Neural progenitor cell (in vitro differentiated cells): Measurements from ENCODE around the gene EFCAB6. TPM values are rescaled to one million over a fixed set of nuclear protein-coding genes. Genes with fewer than 3 reads are reported as not detected.

Experiments used
- DNase-seq: peaks from one replicate; pipeline ENCODE4 v3.0.0-alpha.2; 2016; ENCODE audit warnings: low spot score
- H2AFZ ChIP-seq: fragments of 200-600 bp; sonication (generic); replicated peaks from 2 replicates; pipeline ENCODE4 v1.6.1; 2016; ENCODE audit warnings: antibody characterized with exemption
- H3F3A ChIP-seq: fragments of 200-600 bp; sonication (generic); 2 replicates; pipeline ENCODE4 v1.6.1; 2016; ENCODE audit warnings: antibody characterized with exemption, low read depth
- H3K27ac ChIP-seq: fragments of 200-600 bp; sonication (generic); 2 replicates; pipeline ENCODE4 v1.5.1; 2016; ENCODE audit warnings: mild to moderate bottlenecking
- H3K27me3 ChIP-seq: fragments of 200-600 bp; sonication (generic); 2 replicates; pipeline ENCODE4 v1.6.1; 2016; ENCODE audit warnings: mild to moderate bottlenecking, moderate library complexity
- H3K36me3 ChIP-seq: fragments of 200-600 bp; sonication (generic); 2 replicates; pipeline ENCODE4 v1.5.1; 2016
- H3K4me1 ChIP-seq: fragments of 200-600 bp; sonication (generic); 2 replicates; pipeline ENCODE4 v1.6.1; 2016; ENCODE audit warnings: mixed run types
- H3K4me2 ChIP-seq: fragments of 200-600 bp; sonication (generic); 2 replicates; pipeline ENCODE4 v1.6.1; 2016
- H3K4me3 ChIP-seq: fragments of 200-600 bp; sonication (generic); 2 replicates; pipeline ENCODE4 v1.5.1; 2016
- H3K79me2 ChIP-seq: fragments of 200-600 bp; sonication (generic); 2 replicates; pipeline ENCODE4 v1.6.1; 2016; ENCODE audit warnings: low read depth
- H3K9ac ChIP-seq: fragments of 200-600 bp; sonication (generic); 2 replicates; pipeline ENCODE4 v1.6.1; 2016
- H3K9me3 ChIP-seq: fragments of 200-600 bp; sonication (generic); 2 replicates; pipeline ENCODE4 v1.5.1; 2016; ENCODE audit warnings: low read depth
- H4K20me1 ChIP-seq: fragments of 200-600 bp; sonication (generic); 2 replicates; pipeline ENCODE4 v1.6.1; 2016; ENCODE audit warnings: low read depth
- H3K27ac Mint-ChIP-seq: 3 replicates; pipeline ENCODE4 v1.8.0; 2021; ENCODE audit warnings: mixed read lengths
- H3K27me3 Mint-ChIP-seq: 2 replicates; pipeline ENCODE4 v1.8.0; 2022; ENCODE audit warnings: low read depth, mild to moderate bottlenecking, inconsistent platforms, moderate library complexity, mixed read lengths; ENCODE audit not compliant: insufficient read depth
- H3K36me3 Mint-ChIP-seq: 3 replicates; pipeline ENCODE4 v1.8.0; 2021; ENCODE audit warnings: mixed read lengths
- H3K4me1 Mint-ChIP-seq: 3 replicates; pipeline ENCODE4 v1.8.0; 2021; ENCODE audit warnings: mixed read lengths
- H3K4me3 Mint-ChIP-seq: 3 replicates; pipeline ENCODE4 v1.8.0; 2021; ENCODE audit warnings: mild to moderate bottlenecking, moderate library complexity, mixed read lengths
- H3K9me3 Mint-ChIP-seq: 3 replicates; pipeline ENCODE4 v1.8.0; 2020; ENCODE audit warnings: mixed read lengths
- CTCF ChIP-seq: fragments of 200-600 bp; sonication (generic); IDR thresholded peaks from 2 replicates; pipeline ENCODE4 v1.5.1; 2017; ENCODE audit warnings: antibody characterized with exemption, mild to moderate bottlenecking
- EZH2 ChIP-seq: fragments of 200-600 bp; sonication (generic); IDR thresholded peaks from 2 replicates; pipeline ENCODE4 v1.6.1; 2017; ENCODE audit warnings: antibody characterized with exemption, mild to moderate bottlenecking, moderate library complexity
- EZH2phosphoT487 ChIP-seq: fragments of 200-600 bp; sonication (generic); IDR thresholded peaks from 2 replicates; pipeline ENCODE4 v1.6.1; 2017; ENCODE audit warnings: antibody characterized with exemption
- total RNA-seq: library from RNA; depleted of rRNA; stranded (reverse); fragments of >200 nt; gene quantifications from 2 replicates; pipeline ENCODE4 v1.2.3, GENCODE V29; 2015; ENCODE audit warnings: low replicate concordance

The EFCAB6 gene
- total RNA-seq, 1 donor from 2014 or later = 4.9 TPM

DNA sequence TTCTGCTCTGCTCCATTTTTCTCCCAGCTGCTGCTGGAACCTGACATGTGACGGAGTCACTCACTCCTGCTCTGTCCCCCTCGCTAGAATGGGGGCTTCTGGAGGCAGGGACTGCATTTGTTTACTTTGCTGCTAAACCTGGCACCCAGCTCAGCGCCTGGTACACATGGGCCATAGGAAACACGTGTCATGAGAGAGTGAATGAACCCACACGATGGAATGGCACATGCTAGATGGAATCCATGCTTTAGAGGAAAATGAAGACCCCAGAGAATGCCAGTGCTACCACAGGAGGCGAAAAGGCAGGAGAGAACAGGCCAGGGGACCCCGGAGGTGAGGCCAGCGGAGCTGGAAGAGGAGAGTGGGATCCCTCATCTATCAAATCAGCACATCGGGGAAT lies 239.4 kb downstream of the EFCAB6 start:
- H3K27ac ChIP-seq = no peak overlapping the region
- H3K27me3 Mint-ChIP-seq = peaks cover 9% of the 10 kb centered on the region
- peaks cover 18% of the 10 kb centered on the region for H3F3A ChIP-seq
- peaks cover 31% of the 10 kb centered on the region for H3K4me1 Mint-ChIP-seq
- no peaks in the 10 kb centered on the region for H3K36me3 ChIP-seq
- H2AFZ ChIP-seq = no peak overlapping the region
- peaks cover 14% of the 10 kb centered on the region for H3K4me1 ChIP-seq
- no peak overlapping the region for H3K9ac ChIP-seq
- TF ChIP-seq EZH2phosphoT487 (no peak), EZH2 (no peak), CTCF (no peak)
- H3K9me3 Mint-ChIP-seq = no peaks in the 10 kb centered on the region
- H3K27ac Mint-ChIP-seq = no peak overlapping the region
- H4K20me1 ChIP-seq = peaks cover 10% of the 10 kb centered on the region
- H3K79me2 ChIP-seq = no peaks in the 10 kb centered on the region
- H3K4me2 ChIP-seq = no peak overlapping the region
- H3K36me3 Mint-ChIP-seq = no peaks in the 10 kb centered on the region
- H3K4me3 Mint-ChIP-seq = no peak overlapping the region
- DNase-seq = no peak
- no peak overlapping the region for H3K4me3 ChIP-seq
- no peaks in the 10 kb centered on the region for H3K27me3 ChIP-seq
- no peaks in the 10 kb centered on the region for H3K9me3 ChIP-seq

DNA sequence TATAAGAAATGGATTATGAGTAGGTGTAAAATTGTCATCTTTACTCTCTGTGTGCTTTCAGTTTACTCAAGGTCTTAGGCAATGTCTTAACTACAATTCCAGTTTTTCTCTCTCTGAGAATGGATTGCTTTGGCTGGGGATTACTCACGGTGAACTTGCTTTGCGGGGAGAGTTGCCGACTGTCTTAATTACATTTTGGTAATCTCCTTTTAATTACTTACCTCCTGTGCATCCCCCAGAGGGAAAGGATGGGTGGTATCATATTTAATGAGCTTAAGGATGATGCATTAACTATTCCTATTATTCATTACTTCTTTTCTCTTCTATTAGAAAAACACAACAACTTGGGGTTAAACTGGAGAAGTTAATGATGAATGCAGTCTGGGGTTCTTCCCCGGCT lies 240.9 kb downstream of the EFCAB6 start:
- peaks cover 7% of the 10 kb centered on the region for H3K27me3 Mint-ChIP-seq
- Histone ChIP-seq H3K4me1 (peaks cover 14% of the 10 kb centered on the region), H3K4me2 (peak overlapping the region; percentile 45), H4K20me1 (peaks cover 10% of the 10 kb centered on the region), H3K9ac (no peak overlapping the region), H3K27me3 (no peaks in the 10 kb centered on the region), H2AFZ (no peak overlapping the region), H3K27ac (no peak overlapping the region), H3K79me2 (no peaks in the 10 kb centered on the region), H3K4me3 (no peak overlapping the region), H3F3A (peaks cover 18% of the 10 kb centered on the region), H3K36me3 (no peaks in the 10 kb centered on the region), H3K9me3 (no peaks in the 10 kb centered on the region)
- H3K27ac Mint-ChIP-seq = peak overlapping the region; percentile 95
- no peaks in the 10 kb centered on the region for H3K36me3 Mint-ChIP-seq
- H3K4me3 Mint-ChIP-seq = peak overlapping the region; percentile 58
- H3K9me3 Mint-ChIP-seq = no peaks in the 10 kb centered on the region
- TF ChIP-seq EZH2 = no peak
- TF ChIP-seq CTCF = no peak
- no peak for TF ChIP-seq EZH2phosphoT487
- peak; percentile 32 for DNase-seq
- peaks cover 26% of the 10 kb centered on the region for H3K4me1 Mint-ChIP-seq

- no peaks in the 10 kb centered on the region for H3K9me3 ChIP-seq
- peak overlapping the region; percentile 45 for H3K4me2 ChIP-seq
- H3F3A ChIP-seq = peaks cover 18% of the 10 kb centered on the region
- H3K27me3 ChIP-seq = no peaks in the 10 kb centered on the region
- peak; percentile 33 for DNase-seq
- no peak overlapping the region for H3K9ac ChIP-seq
- no peak overlapping the region for H3K4me3 Mint-ChIP-seq
- TF ChIP-seq EZH2 = no peak
- TF ChIP-seq CTCF = no peak
- no peak for TF ChIP-seq EZH2phosphoT487
- H3K4me3 ChIP-seq = no peak overlapping the region
- no peaks in the 10 kb centered on the region for H3K36me3 Mint-ChIP-seq
- peaks cover 26% of the 10 kb centered on the region for H3K4me1 Mint-ChIP-seq
- peaks cover 7% of the 10 kb centered on the region for H3K27me3 Mint-ChIP-seq
- no peak overlapping the region for H3K27ac ChIP-seq
- H4K20me1 ChIP-seq = peaks cover 10% of the 10 kb centered on the region
- no peak overlapping the region for H2AFZ ChIP-seq
- peaks cover 14% of the 10 kb centered on the region for H3K4me1 ChIP-seq
- no peaks in the 10 kb centered on the region for H3K79me2 ChIP-seq
- H3K36me3 ChIP-seq = no peaks in the 10 kb centered on the region
- H3K27ac Mint-ChIP-seq = peak overlapping the region; percentile 95
- H3K9me3 Mint-ChIP-seq = no peaks in the 10 kb centered on the region
These were observed 241.5 kb downstream of the EFCAB6 start for GRCh38 chr22:43570531-43571165.
